SK-N-SH (cell line): ENCODE data around the gene KRTAP12-4.
"Not testable (repeated sequence)": the region's sequence is repeated elsewhere in the genome, so short reads cannot be mapped to it uniquely, and the experiment has no call there.

Source experiments
- CHD2 ChIP-seq: fragments of 150-350 bp; IDR thresholded peaks from 2 replicates; pipeline ENCODE4 v1.6.1; 2018; ENCODE audit warnings: low read length; ENCODE audit not compliant: partially characterized antibody
- CTCF ChIP-seq: fragments of 200-600 bp; sonication (generic); IDR thresholded peaks from 2 replicates; pipeline ENCODE4 v1.6.1; 2017; ENCODE audit warnings: antibody characterized with exemption, mild to moderate bottlenecking, moderate library complexity
- EP300 ChIP-seq, 2 experiments: IDR thresholded peaks; 2 replicates each; pipeline versions ENCODE4 v1.4.0 to v1.6.1; 2012; ENCODE audit warnings: borderline replicate concordance in 1 of 2, low read depth in 1 of 2, low read length in 1 of 2
- GABPA ChIP-seq: IDR thresholded peaks from 2 replicates; pipeline ENCODE4 v1.4.0; 2012; ENCODE audit warnings: low read depth, mild to moderate bottlenecking
- REST ChIP-seq: IDR thresholded peaks from 2 replicates; pipeline ENCODE4 v1.6.1; 2012; ENCODE audit warnings: mild to moderate bottlenecking, low read depth, low read length, moderate library complexity
- SIN3A ChIP-seq: IDR thresholded peaks from 2 replicates; pipeline ENCODE4 v1.6.1; 2012; ENCODE audit warnings: low read depth, mild to moderate bottlenecking, low read length, moderate library complexity, borderline replicate concordance
- TEAD4 ChIP-seq: IDR thresholded peaks from 2 replicates; pipeline ENCODE4 v1.4.0; 2012; ENCODE audit warnings: mild to moderate bottlenecking, borderline replicate concordance; ENCODE audit not compliant: insufficient read depth

- TF ChIP-seq CTCF; REST; CHD2; SIN3A; GABPA; TEAD4; EP300 (IDR thresholded peaks at IDR 0.05; ENCODE audit: borderline replicate concordance in 1 of 2, low read depth in 1 of 2, low read length in 1 of 2): not testable (repeated sequence)
These were observed 7.9 kb downstream of the KRTAP12-4 start, which contains the start of gene KRTAP10-11 for GRCh38 chr21:44646366-44647221.
